CD14-positive monocyte (primary cell): ENCODE measurements around the gene EHD3. TPM values are rescaled to one million over a fixed set of nuclear protein-coding genes. Genes with fewer than 3 reads are reported as not detected.

Source experiments
- DNase-seq, 3 donors: peaks; one replicate each; pipeline ENCODE4 v3.0.0-alpha.2; 2011 to 2022
- H2AFZ ChIP-seq: 2 replicates; pipeline ENCODE4 v1.6.0; 2012; ENCODE audit warnings: mild to moderate bottlenecking, low read depth, low read length, inconsistent platforms; ENCODE audit not compliant: insufficient read depth, poor library complexity, severe bottlenecking
- H3K27ac ChIP-seq, 2 donors: 1 replicate in 1 of 2; 2 replicates in 1 of 2; pipeline ENCODE4 v1.5.1; 2012 to 2013; ENCODE audit warnings: low read length in 2 of 2, control low read depth in 1 of 2, inconsistent platforms in 1 of 2, low read depth in 1 of 2, mild to moderate bottlenecking in 1 of 2
- H3K27me3 ChIP-seq, 2 donors: one replicate each; pipeline versions ENCODE4 v1.6.0 to v1.6.1; 2011 to 2013; ENCODE audit warnings: low read length in 2 of 2; ENCODE audit not compliant: control insufficient read depth in 2 of 2, insufficient read depth in 2 of 2
- H3K36me3 ChIP-seq, 2 donors: replicated peaks in 1 of 2; 1 replicate in 1 of 2; 2 replicates in 1 of 2; pipeline versions ENCODE4 v1.5.1 to v1.6.1; 2012 to 2013; ENCODE audit warnings: low read length in 2 of 2, control low read depth in 1 of 2, inconsistent platforms in 1 of 2, mild to moderate bottlenecking in 1 of 2; ENCODE audit not compliant: insufficient read depth in 2 of 2, control insufficient read depth in 1 of 2
- H3K4me1 ChIP-seq, 2 donors: 1 replicate in 1 of 2; 2 replicates in 1 of 2; pipeline versions ENCODE4 v1.5.1 to v1.6.1; 2012 to 2013; ENCODE audit warnings: low read length in 2 of 2, control low read depth in 1 of 2, inconsistent platforms in 1 of 2, mild to moderate bottlenecking in 1 of 2, moderate library complexity in 1 of 2; ENCODE audit not compliant: insufficient read depth in 2 of 2, control insufficient read depth in 1 of 2
- H3K4me2 ChIP-seq: replicated peaks from 2 replicates; pipeline ENCODE3; 2012; ENCODE audit warnings: low read length, moderate library complexity, mild to moderate bottlenecking; ENCODE audit not compliant: poor library complexity, severe bottlenecking; ENCODE audit errors: extremely low read depth
- H3K4me3 ChIP-seq, 3 experiments: fragments of 200-600 bp in 1 of 3; sonication (generic) in 1 of 3; replicated peaks in 1 of 3; 1 replicate in 2 of 3; 2 replicates in 1 of 3; pipeline ENCODE4 v1.5.1; 2011 to 2013; ENCODE audit warnings: low read length in 3 of 3, mild to moderate bottlenecking in 3 of 3, control low read depth in 2 of 3, low read depth in 2 of 3, inconsistent platforms in 1 of 3, moderate library complexity in 1 of 3
- H3K79me2 ChIP-seq: 2 replicates; pipeline ENCODE4 v1.6.0; 2012; ENCODE audit warnings: mild to moderate bottlenecking, control low read depth, inconsistent platforms, low read length, moderate library complexity; ENCODE audit not compliant: insufficient read depth
- H3K9ac ChIP-seq: 2 replicates; pipeline ENCODE4 v1.6.0; 2017; ENCODE audit warnings: low read length, mild to moderate bottlenecking; ENCODE audit not compliant: insufficient read depth, poor library complexity, severe bottlenecking
- H3K9me3 ChIP-seq, 2 donors: replicated peaks in 1 of 2; 1 replicate in 1 of 2; 2 replicates in 1 of 2; pipeline versions ENCODE4 v1.5.1 to v1.6.1; 2012 to 2013; ENCODE audit warnings: low read length in 2 of 2, control low read depth in 1 of 2; ENCODE audit not compliant: control insufficient read depth in 1 of 2, insufficient read depth in 1 of 2
- H4K20me1 ChIP-seq: 2 replicates; pipeline ENCODE4 v1.6.0; 2012; ENCODE audit warnings: mild to moderate bottlenecking, low read length, control low read depth, moderate library complexity; ENCODE audit not compliant: insufficient read depth
- H3K27ac Mint-ChIP-seq, 7 donors: one replicate each; pipeline ENCODE4 v1.8.0; 2020; ENCODE audit warnings: mild to moderate bottlenecking in 7 of 7, mixed read lengths in 7 of 7, moderate library complexity in 6 of 7, inconsistent platforms in 2 of 7
- H3K27me3 Mint-ChIP-seq, 3 donors: one replicate each; pipeline ENCODE4 v1.8.0; 2021 to 2022; ENCODE audit warnings: low read depth in 3 of 3, mild to moderate bottlenecking in 3 of 3, mixed read lengths in 3 of 3, moderate library complexity in 3 of 3, inconsistent platforms in 1 of 3
- H3K36me3 Mint-ChIP-seq, 2 donors: one replicate each; pipeline ENCODE4 v1.8.0; 2020; ENCODE audit warnings: mixed read lengths in 2 of 2, inconsistent platforms in 1 of 2, mild to moderate bottlenecking in 1 of 2
- H3K4me1 Mint-ChIP-seq: one replicate; pipeline ENCODE4 v1.8.0; 2020; ENCODE audit warnings: mild to moderate bottlenecking, mixed read lengths
- H3K4me3 Mint-ChIP-seq, 2 donors: one replicate each; pipeline ENCODE4 v1.8.0; 2020; ENCODE audit warnings: mild to moderate bottlenecking in 2 of 2, mixed read lengths in 2 of 2, moderate library complexity in 1 of 2
- H3K9me3 Mint-ChIP-seq, 7 donors: one replicate each; pipeline ENCODE4 v1.8.0; 2020 to 2022; ENCODE audit warnings: mixed read lengths in 7 of 7, mild to moderate bottlenecking in 6 of 7, moderate library complexity in 6 of 7, inconsistent platforms in 2 of 7
- CTCF ChIP-seq: fragments of 200-600 bp; IDR thresholded peaks from one replicate; pipeline ENCODE4 v1.8.0; 2022; ENCODE audit warnings: antibody characterized with exemption, mild to moderate bottlenecking
- WGBS: methylation state at CpG from one replicate; pipeline ENCODE4 v1.1.5; 2013; ENCODE audit warnings: missing lambda C conversion rate; ENCODE audit not compliant: insufficient coverage; 5-methylcytosine and 5-hydroxymethylcytosine counted together
- intact Hi-C, 2 donors: fragments of 100-400 bp; cut with micrococcal nuclease; formaldehyde crosslinking; loops; one replicate each; pipeline versions ENCODE4 v1.15.0 to v1.15.1; 2023
- polyA plus RNA-seq, 3 donors: library from polyadenylated mRNA; depleted of rRNA in 1 of 3; unstranded in 2 of 3; stranded (reverse) in 1 of 3; fragments of 300-500 nt in 2 of 3; fragments of >200 nt in 1 of 3; fragmentation: Illumina TruSeq in 2 of 3; gene quantifications; 1 replicate in 2 of 3; 2 replicates in 1 of 3; pipeline ENCODE4 v1.2.3, GENCODE V29; 2012 to 2021

EHD3 gene
- polyA plus RNA-seq, 3 donors: 1.1 to 1.5 (median 1.4) TPM

- Histone ChIP-seq H3K4me2 (no peak within 1 kb of the TSS), H3K9ac (no peak within 1 kb of the TSS), H3K9me3 (no peaks in the 10 kb centered on the region), H3K27me3 (no peaks in the 10 kb centered on the region), H2AFZ (peak within 1 kb of the TSS; percentile 22), H3K27ac (peak within 1 kb of the TSS in 1 of 2 donors; percentile 89), H3K79me2 (no peaks in the 10 kb centered on the region), H3K4me3 (no peak within 1 kb of the TSS), H3K4me1 (peaks cover 34 to 40% of the 10 kb centered on the region in 2 donors), H3K36me3 (no peaks in the 10 kb centered on the region), H4K20me1 (no peaks in the 10 kb centered on the region)
- Mint-ChIP-seq H3K4me1 (peaks cover 47% of the 10 kb centered on the region), H3K4me3 (no peak within 1 kb of the TSS), H3K9me3 (peaks cover 0 to 2% (median 0%) of the 10 kb centered on the region in 7 donors), H3K27me3 (peaks cover 1 to 5% (median 3%) of the 10 kb centered on the region in 3 donors), H3K36me3 (peaks cover 0 to 2% of the 10 kb centered on the region in 2 donors), H3K27ac (peak within 1 kb of the TSS in 6 of 7 donors; percentile 32 to 99 (median 86))
- WGBS: 92% methylated on average over 1 of the region's 6 CpGs
- DNase-seq: no peak
- TF ChIP-seq CTCF: no peak
- intact Hi-C loops: no loop called here
Observed at GRCh38 chr2:31217465-31218200, 16.3 kb upstream of the EHD3 start, which contains the start of gene CAPN14. TSS of gene CAPN14 (minus strand) at chr2:31217515. CDS start at chr2:31205447, 12,068 bp downstream.

- Mint-ChIP-seq H3K36me3 (peaks cover 0 to 2% of the 10 kb centered on the region in 2 donors), H3K27ac (peak overlapping the region; percentile 93 to 99 (median 98)), H3K4me3 (peak overlapping the region; percentile 59 to 67), H3K27me3 (peaks cover 1 to 5% (median 3%) of the 10 kb centered on the region in 3 donors), H3K4me1 (peaks cover 53% of the 10 kb centered on the region), H3K9me3 (peaks cover 0 to 2% (median 0%) of the 10 kb centered on the region in 7 donors)
- DNase-seq: peak; percentile 81 to 89 (median 87)
- H3K79me2 ChIP-seq: no peaks in the 10 kb centered on the region
- peak overlapping the region; percentile 89 to 92 for H3K27ac ChIP-seq
- H3K27me3 ChIP-seq: no peaks in the 10 kb centered on the region
- H3K36me3 ChIP-seq: no peaks in the 10 kb centered on the region
- H3K4me3 ChIP-seq: peak overlapping the region in 1 of 3 experiments; percentile 19
- no peaks in the 10 kb centered on the region for H3K9me3 ChIP-seq
- 1% methylated on average over 9 of the region's 11 CpGs for WGBS
- H3K9ac ChIP-seq: peak overlapping the region; percentile 42
- H4K20me1 ChIP-seq: no peaks in the 10 kb centered on the region
- peak overlapping the region; percentile 14 for H3K4me2 ChIP-seq
- no peak for TF ChIP-seq CTCF
- intact Hi-C loops: no loop called here
- peak overlapping the region; percentile 65 for H2AFZ ChIP-seq
- H3K4me1 ChIP-seq: peaks cover 37 to 39% of the 10 kb centered on the region in 2 donors
Observed at GRCh38 chr2:31219131-31219969, 14.6 kb upstream of the EHD3 start.
